Right ventricle myocardium inferior (tissue), 1 donor: ENCODE measurements around the gene ASCL2. TPM values are rescaled to one million over a fixed set of nuclear protein-coding genes. Genes with fewer than 3 reads are reported as not detected.
A peak's percentile ranks its signal among the peaks of the same experiment; 100 is the strongest.

Experiments
- ATAC-seq: fragments of 200-7000 bp; cut with Tn5 transposase; one replicate; pipeline ENCODE4 v1.9.1; 2020; ENCODE audit warnings: mild to moderate bottlenecking, moderate library complexity
- DNase-seq: peaks from one replicate; pipeline ENCODE4 v3.0.0; 2021; ENCODE audit errors: missing footprints
- intact Hi-C: fragments of 100-400 bp; cut with DNase I; formaldehyde crosslinking; loops from one replicate; pipeline ENCODE4 v1.11.0; 2022
- long read RNA-seq: library from polyadenylated mRNA; unstranded; transcript quantifications from one replicate; pipeline ENCODE4 v2.0.0, GENCODE V29; 2021
- total RNA-seq: library from RNA; stranded (reverse); fragmentation: NEBNext Ultra II Directional; extraction: Animal tissue kit (Norgen Biotek cat#: 25700); gene quantifications from one replicate; pipeline ENCODE4 v1.2.1, GENCODE V29; 2021
- donor health status: DM: no; HTN: yes; CAD: no; lungs with severe emphysema.

ASCL2 gene, protein sequence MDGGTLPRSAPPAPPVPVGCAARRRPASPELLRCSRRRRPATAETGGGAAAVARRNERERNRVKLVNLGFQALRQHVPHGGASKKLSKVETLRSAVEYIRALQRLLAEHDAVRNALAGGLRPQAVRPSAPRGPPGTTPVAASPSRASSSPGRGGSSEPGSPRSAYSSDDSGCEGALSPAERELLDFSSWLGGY
- 0.24 TPM for total RNA-seq
- long read RNA-seq: 0 reads

DNA sequence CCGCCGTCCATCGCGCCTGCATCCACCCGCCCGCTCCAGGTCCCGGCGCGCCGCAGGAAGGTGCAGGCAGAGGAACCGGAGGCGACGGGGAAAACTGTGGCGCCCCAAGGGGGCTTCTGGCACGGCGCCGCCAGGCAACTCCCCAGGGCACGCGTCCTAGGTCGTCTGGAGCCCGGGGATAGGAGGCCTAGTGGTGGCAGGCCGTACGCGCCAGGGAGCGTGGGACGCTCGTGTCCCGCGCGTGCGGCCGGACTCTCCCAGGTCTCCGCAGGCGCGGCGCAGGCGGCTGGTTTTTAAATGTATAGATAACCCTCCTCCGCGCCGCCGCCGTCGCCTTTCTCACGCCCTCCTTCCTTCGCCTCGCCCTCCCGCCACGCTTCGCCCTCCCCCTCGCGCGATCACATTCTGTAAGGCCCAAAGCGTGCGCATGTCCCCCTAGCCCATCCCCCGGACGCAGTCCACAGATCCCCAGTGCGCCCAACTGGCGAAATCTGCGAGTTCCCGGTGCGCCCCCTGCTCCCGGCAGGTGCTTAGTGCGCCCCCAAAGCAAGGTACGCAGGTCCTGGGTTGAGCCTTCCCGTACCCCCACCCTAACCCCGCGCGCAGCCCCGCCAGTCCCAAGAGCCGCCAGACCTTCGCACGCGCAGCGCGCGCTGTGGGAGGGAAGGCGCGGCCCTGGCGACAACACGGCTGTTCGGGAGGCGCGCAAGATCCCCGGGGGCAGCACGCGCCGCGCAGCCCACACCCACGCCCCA lies at the start of gene ASCL2:
Gene ASCL2 (minus strand): TSS at position 267 of the 755 bp plus-strand sequence. CDS start 256 bp downstream, at position 11.
- peak; percentile 68 for DNase-seq
- intact Hi-C loops: no loop called here
- no peak for ATAC-seq

DNA sequence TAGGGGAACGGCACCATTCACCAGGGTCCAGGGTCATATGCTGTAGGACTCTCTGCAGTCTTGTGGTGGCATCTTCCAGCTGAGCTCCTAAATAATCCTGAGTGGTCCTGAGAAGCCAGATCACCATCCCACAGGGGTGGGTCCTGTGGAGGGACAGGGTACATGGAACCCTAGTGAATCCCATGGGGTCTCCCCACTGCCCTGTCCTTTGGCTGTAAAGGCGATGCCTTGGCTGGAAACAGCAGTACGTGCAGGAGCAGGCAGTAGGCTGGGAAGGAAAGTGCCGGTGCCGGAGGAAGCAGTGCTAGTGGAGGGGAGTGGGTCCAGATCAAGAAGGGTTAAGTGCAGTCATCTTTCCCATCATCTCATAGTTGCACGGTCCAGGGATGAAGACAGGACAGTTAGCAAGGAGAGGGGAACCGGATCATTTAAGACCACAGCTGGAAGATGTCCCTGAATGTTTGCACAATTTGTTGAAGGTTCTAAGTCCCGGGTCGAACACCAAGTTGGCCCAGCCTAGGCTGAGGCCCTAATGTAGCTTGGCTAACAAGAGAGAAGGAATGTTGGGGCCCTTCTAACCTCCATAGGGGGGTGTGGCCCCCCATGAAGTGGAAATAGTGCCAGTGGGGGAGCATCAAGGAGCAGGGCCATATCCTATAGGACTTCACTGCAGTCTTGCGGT lies 49.5 kb upstream of the ASCL2 start:
- ATAC-seq (no peak), DNase-seq (no peak)
- intact Hi-C loops: no loop called here

DNA sequence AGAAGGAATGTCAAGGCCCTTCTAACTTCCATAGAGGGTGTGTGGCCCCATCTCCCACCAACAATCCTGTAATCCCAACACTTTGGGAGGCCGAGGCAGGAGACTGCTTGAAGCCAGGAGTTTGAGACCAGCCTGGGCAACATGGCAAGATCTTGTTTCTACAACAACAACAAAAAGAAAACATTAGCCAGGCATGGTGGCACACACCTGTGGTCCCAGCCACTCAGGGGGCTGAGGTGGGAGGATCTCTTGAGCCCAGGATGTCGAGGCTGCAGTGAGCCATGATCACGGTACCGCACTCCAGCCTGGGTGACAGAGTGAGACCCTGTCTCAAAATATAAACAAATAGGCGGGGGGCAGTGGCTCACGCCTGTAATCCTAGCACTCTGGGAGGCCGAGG lies 48.3 kb upstream of the ASCL2 start:
- ATAC-seq (no peak), DNase-seq (no peak)
- intact Hi-C loops: no loop called here

DNA sequence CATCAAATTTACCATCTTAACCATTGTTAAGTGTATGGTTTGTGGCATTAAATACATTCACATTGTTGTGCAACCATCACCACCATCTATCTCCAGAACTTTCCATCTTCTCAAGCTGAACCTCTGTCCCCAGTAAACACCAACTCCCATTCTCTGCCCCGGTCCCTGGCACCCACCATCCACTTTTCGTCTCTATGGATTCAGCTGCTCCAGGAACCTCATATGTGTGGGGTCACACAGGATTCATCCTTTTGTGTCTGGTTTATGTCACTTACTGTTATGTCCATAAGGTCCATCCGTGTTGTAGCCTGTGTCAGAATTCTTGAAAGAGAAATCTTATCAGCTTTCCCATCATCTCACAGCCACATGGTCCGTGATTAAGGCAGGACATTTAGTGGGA lies 47.7 kb upstream of the ASCL2 start:
- intact Hi-C loops: no loop called here
- DNase-seq: no peak
- ATAC-seq: no peak

DNA sequence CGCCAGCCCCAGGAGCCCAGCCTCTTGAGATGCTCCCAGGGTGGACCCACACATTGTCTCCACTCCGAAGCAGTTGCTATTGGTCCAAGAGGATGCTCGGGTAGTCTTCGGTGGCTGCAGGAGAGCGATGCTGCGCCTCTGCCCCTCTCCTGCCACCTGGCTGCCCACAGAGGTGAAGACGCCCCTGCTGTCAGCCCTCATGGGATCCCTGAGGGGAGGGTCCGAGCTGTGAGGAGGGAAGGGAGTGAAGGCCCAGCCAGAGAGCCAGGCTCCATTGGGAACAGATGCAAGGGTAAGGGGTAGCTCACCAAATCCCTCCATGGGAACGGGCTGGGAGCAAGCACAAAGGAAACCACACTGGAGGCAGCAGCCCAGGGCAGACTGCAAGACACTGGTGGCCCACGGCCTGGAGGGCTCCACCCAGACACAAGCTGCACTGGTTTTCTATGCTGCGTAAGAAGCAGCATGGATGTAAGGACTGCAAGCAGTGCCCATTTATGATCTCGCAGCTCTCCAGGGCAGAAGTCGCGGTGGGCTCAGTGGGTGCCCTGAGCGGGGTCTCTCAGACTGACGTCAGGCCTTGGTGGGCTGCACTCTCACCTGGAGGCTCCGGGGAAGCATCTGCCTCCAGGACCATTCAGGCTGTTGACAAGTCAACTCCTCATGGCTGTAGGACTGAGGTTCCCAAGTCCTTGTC lies 47.1 kb upstream of the ASCL2 start:
- no peak for ATAC-seq
- DNase-seq: peak; percentile 22
- intact Hi-C loops: no loop called here

DNA sequence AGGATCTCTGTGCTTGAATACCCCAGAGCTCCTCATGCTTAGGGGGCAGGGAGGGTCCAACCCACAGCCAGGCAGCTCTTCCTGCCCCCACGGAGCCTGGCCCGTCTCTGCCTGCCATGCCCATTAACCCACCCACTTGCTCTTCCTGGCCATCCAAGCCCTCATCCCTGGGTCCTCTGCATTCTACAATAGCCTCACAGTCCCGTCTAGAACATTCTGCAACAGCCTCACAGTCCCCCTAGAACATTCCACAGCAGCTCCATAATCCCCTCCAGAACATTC lies 46.5 kb upstream of the ASCL2 start:
- ATAC-seq: no peak
- intact Hi-C loops: no loop called here

DNA sequence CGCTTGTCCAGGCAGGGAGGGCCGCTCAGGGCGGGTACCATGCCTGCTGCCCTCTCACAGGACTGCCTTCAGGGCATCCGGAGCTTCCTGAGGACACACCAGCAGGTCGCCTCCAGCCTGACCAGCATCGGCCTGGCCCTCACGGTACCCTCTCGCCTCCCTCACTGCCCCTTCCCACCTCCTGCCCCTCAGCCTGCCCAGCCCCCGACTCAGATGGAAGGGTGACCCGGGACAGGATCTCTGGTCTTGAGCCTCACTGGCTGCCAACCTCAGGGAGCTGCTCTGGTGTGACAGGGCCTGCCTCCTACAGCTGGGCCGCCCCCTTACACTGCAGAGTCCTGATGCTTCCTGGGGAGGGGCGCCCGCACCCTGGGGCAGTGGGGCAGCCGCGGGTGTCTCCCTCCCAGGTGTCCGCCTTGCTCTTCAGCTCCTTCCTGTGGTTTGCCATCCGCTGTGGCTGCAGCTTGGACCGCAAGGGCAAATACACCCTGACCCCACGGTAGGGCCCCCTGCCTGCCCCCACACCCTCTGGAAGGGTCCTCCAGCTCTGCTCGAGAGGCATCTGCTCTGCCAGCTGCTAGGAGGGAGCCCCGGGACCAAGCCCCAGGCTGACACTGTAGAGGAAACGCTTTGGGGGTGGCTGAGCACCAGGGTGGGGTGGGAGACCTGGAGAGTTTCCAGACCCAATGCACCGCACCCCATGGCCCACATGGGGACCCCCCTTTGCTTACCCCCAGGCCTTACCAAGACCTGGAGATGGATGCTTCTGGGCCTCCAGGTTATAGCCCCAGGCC lies 46.0 kb upstream of the ASCL2 start:
- intact Hi-C loops: no loop called here
- DNase-seq (no peak), ATAC-seq (no peak)

More for the DNA sequence above, 46.5 kb upstream of the ASCL2 start:
- DNase-seq: no peak

DNA sequence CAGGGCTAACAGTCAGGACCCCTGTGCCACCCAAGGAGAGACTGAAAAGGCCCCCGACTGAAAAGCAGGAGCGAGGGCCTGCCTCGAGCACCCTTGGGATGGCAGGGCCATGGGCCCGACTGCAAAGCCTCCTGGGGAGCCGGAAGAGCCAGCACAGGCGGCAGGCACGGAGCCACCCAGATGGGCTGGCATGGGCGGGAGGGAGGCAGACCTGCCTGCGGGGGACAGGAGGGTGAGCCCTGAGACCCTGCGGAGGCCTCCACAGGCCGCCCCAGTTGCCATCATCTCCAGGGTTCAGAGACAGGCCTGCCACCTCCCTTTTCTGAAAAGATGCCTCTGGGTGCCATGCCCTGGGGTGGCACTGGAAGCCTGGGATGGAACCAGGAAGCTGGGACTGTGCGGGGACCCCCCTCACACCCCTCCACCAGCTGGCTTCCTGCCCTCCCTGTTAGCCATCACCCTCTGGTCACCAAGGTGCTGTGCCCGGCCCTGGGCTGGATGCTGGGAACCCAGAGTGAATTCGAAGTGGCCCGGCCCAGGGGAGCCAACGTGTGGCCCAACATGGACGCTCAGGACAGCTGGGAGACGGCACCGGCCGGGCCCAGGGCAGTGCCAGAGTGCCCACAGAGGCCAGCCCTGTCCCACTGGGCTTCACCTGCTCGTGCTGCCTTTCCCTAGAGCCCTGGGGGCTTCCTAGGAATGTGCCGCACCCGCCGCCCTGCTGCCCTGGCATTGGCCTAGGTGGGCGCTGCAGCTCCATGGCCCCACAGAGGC lies 45.2 kb upstream of the ASCL2 start:
- ATAC-seq (peak; percentile 43), DNase-seq (no peak)
- intact Hi-C loops: loop anchor here (1.0 kb wide), 1 partner anchor 60 kb away; no protein-coding TSS in a partner anchor

DNA sequence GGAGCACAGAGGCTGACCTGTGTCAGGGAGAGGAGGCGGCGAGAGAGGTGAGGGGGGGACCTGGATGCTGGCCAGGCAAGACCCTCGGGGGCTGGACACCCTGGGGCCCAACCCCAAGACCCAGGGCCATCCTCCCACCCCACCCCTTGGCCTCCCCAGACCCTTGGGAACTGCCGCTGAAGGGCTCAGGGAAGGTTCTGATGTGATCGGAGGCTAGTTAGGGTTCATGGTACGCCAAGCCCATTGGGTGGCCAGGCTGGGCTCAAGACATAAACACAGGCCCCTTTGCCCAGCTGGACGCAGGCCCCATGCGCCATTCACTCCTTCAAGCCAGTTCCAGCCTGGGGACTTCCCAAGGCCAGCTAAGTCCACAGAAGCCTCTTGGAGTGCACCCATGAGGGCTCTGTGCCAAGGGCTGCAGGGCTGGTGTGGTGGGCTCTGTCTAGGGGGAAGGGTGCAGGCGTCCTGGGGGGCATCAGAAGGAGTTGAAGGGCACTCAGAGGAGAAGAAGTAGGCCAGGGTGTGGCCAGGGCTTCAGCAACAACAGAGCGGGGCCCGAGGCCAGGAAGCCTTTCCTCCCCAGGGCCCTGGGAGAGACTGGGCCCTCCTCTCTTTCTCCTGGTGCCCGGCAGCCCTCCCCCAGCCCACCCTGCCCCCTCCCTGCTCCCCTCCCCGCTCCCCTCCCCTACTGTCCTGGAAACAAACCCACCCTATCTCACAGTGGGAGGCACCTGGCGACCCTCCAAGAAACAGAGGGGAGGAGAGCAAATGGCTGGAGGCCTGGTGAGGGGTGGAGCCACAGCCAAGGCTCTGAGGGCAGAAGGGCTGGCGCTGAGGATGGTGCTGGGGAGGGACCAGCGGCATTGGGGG lies 44.4 kb upstream of the ASCL2 start:
- DNase-seq (peak; percentile 94), ATAC-seq (peak; percentile 88)
- intact Hi-C loops: loop anchor here (1.0 kb wide), 1 partner anchor 61 kb away; no protein-coding TSS in a partner anchor

DNA sequence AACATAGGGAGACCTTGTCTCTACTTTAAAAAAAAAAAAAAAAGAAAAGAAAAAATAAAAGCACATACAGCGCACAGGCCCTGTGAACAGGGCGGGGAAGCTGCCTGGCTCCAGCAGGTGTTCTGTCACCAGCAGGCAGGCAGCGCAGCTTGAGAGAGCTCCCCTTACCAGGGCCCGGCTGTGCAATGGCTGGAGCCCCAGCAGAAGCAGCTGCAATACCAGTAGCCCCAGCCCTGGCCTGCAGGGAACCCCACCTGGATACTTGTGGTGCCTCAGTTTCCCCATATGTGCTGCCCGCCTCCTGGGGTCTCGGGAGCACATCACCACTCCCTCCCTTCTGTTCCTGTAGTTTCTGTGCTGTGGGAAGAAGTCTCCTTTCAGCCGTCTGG lies 43.7 kb upstream of the ASCL2 start:
- no peak for ATAC-seq

DNA sequence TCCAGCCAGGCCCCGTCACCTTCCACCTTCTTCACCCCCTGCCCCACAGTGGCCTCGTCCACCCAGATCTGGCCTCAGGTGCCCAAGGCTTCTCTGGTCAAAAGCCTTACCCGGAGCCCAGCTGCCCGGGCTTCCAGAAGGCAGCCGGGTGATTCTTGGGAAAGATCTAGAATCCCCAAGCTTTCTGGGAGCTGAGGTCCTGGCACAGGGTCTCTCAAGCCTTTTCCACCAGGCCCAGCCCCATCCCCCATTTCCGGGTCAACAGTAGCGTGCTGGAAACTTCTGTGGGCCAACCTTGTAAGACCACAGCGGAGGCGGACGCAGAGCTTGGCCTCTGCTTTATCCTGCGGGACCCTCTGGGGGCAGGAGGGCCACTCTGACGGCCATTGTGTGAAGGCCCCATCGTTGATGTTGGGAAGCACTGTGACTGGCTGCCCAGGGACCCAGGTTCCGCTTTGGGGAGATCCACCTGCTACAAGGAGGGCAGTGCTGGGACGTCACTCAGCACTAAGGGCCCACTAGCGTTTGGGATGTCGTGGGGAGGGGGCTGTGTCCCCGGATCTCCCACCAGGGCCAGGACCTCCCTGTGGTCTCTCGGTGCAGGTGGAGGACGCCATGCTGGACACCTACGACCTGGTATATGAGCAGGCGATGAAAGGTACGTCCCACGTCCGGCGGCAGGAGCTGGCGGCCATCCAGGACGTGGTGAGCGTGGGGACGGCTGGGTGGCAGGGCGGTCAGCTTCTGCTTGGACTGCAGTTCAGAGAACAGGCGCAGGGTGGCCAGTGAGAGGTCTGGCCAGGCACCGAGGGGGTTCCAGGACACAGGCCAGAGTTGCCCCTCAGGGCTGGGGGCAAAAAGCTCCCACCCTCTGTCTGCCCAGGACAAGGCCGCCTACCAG lies 42.9 kb upstream of the ASCL2 start:
- ATAC-seq: peak; percentile 13
- intact Hi-C loops: no loop called here

More for the DNA sequence above, 43.7 kb upstream of the ASCL2 start:
- intact Hi-C loops: no loop called here
- DNase-seq: no peak

DNA sequence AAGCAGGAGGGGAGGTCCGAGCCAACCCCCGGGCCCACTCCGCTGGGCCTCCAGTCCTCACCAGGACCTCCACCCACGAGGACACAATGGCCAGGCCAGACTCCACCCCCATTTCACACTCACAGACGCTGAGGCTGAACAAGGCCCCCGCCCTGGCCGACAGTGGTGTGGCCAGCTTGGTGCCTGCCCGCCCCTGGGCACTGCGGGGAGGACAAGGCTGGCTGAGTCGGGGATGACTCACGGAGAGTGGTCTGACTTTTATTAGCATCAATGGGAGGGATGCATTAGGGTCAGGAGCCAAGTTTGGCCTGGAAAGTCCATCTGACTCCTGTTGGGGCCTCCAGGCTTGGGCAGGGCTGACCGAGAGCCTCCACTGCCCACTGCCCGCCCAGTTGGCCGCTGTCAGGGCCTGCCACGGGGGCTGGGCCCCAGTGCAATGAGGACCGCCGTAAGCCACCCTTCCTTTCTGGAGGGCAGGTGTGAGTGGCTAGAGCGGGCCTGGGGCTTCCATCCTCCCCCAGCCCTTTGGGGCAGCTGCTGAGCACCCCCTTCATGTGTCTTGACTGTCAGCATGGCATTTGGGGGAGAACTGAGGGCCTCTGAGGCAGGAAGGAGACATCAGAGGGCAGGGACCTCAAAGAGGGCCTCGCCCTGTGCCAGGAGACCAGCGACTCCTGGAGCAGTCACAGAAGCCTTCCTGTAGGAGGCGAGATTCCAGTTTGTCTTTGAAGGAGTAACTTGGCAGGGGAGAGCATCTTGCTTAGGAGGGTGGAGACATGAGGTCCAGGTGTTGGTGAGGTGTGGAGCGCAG lies 42.0 kb upstream of the ASCL2 start:
- no peak for DNase-seq
- intact Hi-C loops: no loop called here
- ATAC-seq: no peak

More for the DNA sequence above, 42.9 kb upstream of the ASCL2 start:
- no peak for DNase-seq

DNA sequence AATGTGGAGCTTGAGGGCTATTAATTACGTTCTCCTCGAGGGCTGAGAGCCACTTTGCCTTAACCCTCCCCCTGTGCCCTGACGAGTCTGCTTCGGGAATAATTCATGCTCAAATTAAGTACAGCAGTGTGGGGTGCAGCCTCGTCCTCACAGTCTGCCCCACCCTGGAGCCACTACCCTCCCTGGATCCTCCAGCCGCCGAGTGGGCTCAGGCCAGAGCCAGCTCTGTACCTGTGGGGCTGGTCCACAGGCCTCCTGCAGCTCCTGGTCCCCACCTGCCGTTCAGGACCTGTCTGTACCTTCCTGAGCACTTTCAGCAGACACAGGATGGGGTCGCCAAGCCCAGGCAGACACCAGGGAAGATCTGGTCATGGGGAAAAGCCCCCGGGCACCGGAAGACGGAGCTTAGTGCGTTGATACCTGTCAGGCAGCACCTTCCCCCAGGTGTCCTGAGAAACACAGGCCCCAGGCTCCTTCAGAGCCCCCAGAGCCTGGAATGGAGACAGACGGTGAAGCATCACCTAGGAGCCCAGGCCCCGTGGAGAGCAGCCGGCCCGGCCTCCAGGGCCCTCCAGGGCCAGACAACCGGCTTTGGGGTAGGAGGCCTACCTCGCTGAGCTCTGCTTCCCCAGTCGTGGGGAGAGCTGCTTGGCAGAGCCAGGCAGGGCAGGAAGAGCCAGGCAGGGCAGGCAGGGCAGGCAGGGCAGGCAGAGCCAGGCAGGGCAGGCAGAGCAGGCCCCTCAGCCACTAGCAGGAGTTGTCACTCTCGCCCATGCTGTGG lies 41.2 kb upstream of the ASCL2 start:
- intact Hi-C loops: no loop called here
- no peak for DNase-seq
- ATAC-seq: no peak

DNA sequence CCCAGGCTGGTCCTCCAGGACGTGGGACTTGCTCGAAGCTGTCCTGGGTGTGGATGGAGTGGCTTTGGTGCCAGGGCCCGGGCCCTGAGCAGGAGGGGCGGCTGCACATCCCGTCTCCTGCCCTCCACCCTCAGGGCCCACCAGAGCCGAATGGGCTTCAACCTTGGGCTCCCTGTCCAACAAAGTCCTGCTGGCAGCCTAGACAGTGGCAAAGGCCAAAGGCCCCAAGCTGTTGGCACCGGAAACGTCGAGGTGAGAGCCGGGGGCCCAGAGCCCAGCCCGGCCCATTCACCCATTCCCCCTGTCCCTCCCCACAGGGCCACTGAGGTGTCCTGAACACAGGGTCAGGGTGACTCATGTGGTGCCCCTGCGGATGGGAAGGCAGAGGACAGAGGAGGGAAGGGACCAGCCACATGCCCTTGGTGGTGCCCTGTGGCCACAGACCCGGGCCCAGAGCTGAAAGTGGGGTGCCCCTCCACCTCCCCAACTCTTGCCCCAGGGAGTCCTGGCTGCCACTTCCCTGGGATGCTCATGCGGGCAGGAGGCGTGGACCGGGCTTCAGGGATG lies 40.5 kb upstream of the ASCL2 start:
- ATAC-seq: no peak
- intact Hi-C loops: no loop called here
- no peak for DNase-seq
